GM19099 (cell line): ENCODE results near the gene STK32B.

ENCODE experiments used
- POLR2A ChIP-seq: IDR thresholded peaks from 3 replicates; pipeline ENCODE4 v1.6.1; 2011; ENCODE audit warnings: low read depth; ENCODE audit not compliant: insufficient read length; ENCODE audit errors: extremely low read depth

Gene STK32B

GRCh38 chr4:5126857-5127256, 75.6 kb downstream of the STK32B start:
- TF ChIP-seq POLR2A, result no peak

GRCh38 chr4:5127556-5127955, 76.3 kb downstream of the STK32B start:
- no peak for TF ChIP-seq POLR2A

- TF ChIP-seq POLR2A, result no peak
Observed at GRCh38 chr4:5128569-5128968, 77.3 kb downstream of the STK32B start.

- TF ChIP-seq POLR2A, result no peak
Observed at GRCh38 chr4:5133201-5133600, 81.9 kb downstream of the STK32B start.

- TF ChIP-seq POLR2A, result no peak
Observed at GRCh38 chr4:5133933-5134594, 82.8 kb downstream of the STK32B start.

- TF ChIP-seq POLR2A, result no peak
Observed at GRCh38 chr4:5134620-5135019, 83.3 kb downstream of the STK32B start.

- TF ChIP-seq POLR2A, result no peak
Observed at GRCh38 chr4:5137226-5137625, 85.9 kb downstream of the STK32B start.

- no peak for TF ChIP-seq POLR2A
Observed at GRCh38 chr4:5137927-5138326, 86.6 kb downstream of the STK32B start.

GRCh38 chr4:5138389-5138788, 87.1 kb downstream of the STK32B start:
- no peak for TF ChIP-seq POLR2A

- TF ChIP-seq POLR2A, result no peak
Observed at GRCh38 chr4:5139141-5139540, 87.9 kb downstream of the STK32B start.

- TF ChIP-seq POLR2A, result no peak
Observed at GRCh38 chr4:5141802-5142201, 90.5 kb downstream of the STK32B start.

GRCh38 chr4:5142726-5143125, 91.4 kb downstream of the STK32B start:
- no peak for TF ChIP-seq POLR2A

GRCh38 chr4:5143306-5143861, 92.1 kb downstream of the STK32B start:
- TF ChIP-seq POLR2A, result no peak

- no peak for TF ChIP-seq POLR2A
Observed at GRCh38 chr4:5143940-5144339, 92.7 kb downstream of the STK32B start.

GRCh38 chr4:5144384-5144783, 93.1 kb downstream of the STK32B start:
- no peak for TF ChIP-seq POLR2A

- no peak for TF ChIP-seq POLR2A
Observed at GRCh38 chr4:5146248-5146647, 95.0 kb downstream of the STK32B start.

- TF ChIP-seq POLR2A, result no peak
Observed at GRCh38 chr4:5152521-5152920, 101.2 kb downstream of the STK32B start.
